Measurements from ENCODE around the gene WDR11.

WDR11 gene

GRCh38 chr10:120931423-120931822 is 80.3 kb downstream of the WDR11 start:
- Histone ChIP-seq H3K4me1 (no peaks in the 10 kb centered on the region), H3K36me3 (ENCODE audit: control insufficient read depth, insufficient read depth, low read length) (no peaks in the 10 kb centered on the region), H3K9ac (no peak overlapping the region), H3K79me2 (no peaks in the 10 kb centered on the region), H3K9me3 (ENCODE audit: control insufficient read depth, low read length) (no peaks in the 10 kb centered on the region), H3K27me3 (ENCODE audit: control insufficient read depth, insufficient read depth, low read length) (no peaks in the 10 kb centered on the region), H3K4me3 (ENCODE audit: low read depth, low read length) (no peak overlapping the region), H3K27ac (no peak overlapping the region), H2AFZ (no peak overlapping the region), H3K4me2 (ENCODE audit: low read length) (no peak overlapping the region)
- no peak for TF ChIP-seq CTCF (IDR thresholded peaks at IDR 0.05)

- H3K9me3 ChIP-seq (ENCODE audit: control insufficient read depth, low read length), result no peaks in the 10 kb centered on the region
- no peak overlapping the region for H3K27ac ChIP-seq
- no peak overlapping the region for H3K9ac ChIP-seq
- H2AFZ ChIP-seq, result no peak overlapping the region
- TF ChIP-seq CTCF (IDR thresholded peaks at IDR 0.05), result no peak
- H3K27me3 ChIP-seq (ENCODE audit: control insufficient read depth, insufficient read depth, low read length), result no peaks in the 10 kb centered on the region
- H3K4me3 ChIP-seq (ENCODE audit: low read depth, low read length), result no peak overlapping the region
- H3K79me2 ChIP-seq, result no peaks in the 10 kb centered on the region
- H3K4me1 ChIP-seq, result no peaks in the 10 kb centered on the region
- H3K36me3 ChIP-seq (ENCODE audit: control insufficient read depth, insufficient read depth, low read length), result no peaks in the 10 kb centered on the region
- H3K4me2 ChIP-seq (ENCODE audit: low read length), result no peak overlapping the region
Measured at GRCh38 chr10:120931999-120932398, 80.8 kb downstream of the WDR11 start.

GRCh38 chr10:120938822-120939221 is 87.7 kb downstream of the WDR11 start:
- TF ChIP-seq CTCF (IDR thresholded peaks at IDR 0.05), result no peak
- no peaks in the 10 kb centered on the region for H3K79me2 ChIP-seq
- no peaks in the 10 kb centered on the region for H3K9me3 ChIP-seq (ENCODE audit: control insufficient read depth, low read length)
- H3K27me3 ChIP-seq (ENCODE audit: control insufficient read depth, insufficient read depth, low read length), result no peaks in the 10 kb centered on the region
- no peak overlapping the region for H3K9ac ChIP-seq
- H3K27ac ChIP-seq, result no peak overlapping the region
- H3K36me3 ChIP-seq (ENCODE audit: control insufficient read depth, insufficient read depth, low read length), result no peaks in the 10 kb centered on the region
- H3K4me1 ChIP-seq, result no peaks in the 10 kb centered on the region
- no peak overlapping the region for H3K4me2 ChIP-seq (ENCODE audit: low read length)
- H3K4me3 ChIP-seq (ENCODE audit: low read depth, low read length), result no peak overlapping the region
- H2AFZ ChIP-seq, result no peak overlapping the region

- no peaks in the 10 kb centered on the region for H3K79me2 ChIP-seq
- no peak for TF ChIP-seq CTCF (IDR thresholded peaks at IDR 0.05)
Measured at GRCh38 chr10:120940299-120940900, 89.2 kb downstream of the WDR11 start.

GRCh38 chr10:120941501-120941900 is 90.3 kb downstream of the WDR11 start:
- H3K36me3 ChIP-seq (ENCODE audit: control insufficient read depth, insufficient read depth, low read length), result no peaks in the 10 kb centered on the region
- H3K4me3 ChIP-seq (ENCODE audit: low read depth, low read length), result no peak overlapping the region
- H3K27ac ChIP-seq, result no peak overlapping the region
- H2AFZ ChIP-seq, result no peak overlapping the region
- H3K4me1 ChIP-seq, result no peaks in the 10 kb centered on the region
- TF ChIP-seq CTCF (IDR thresholded peaks at IDR 0.05), result no peak
- no peaks in the 10 kb centered on the region for H3K79me2 ChIP-seq
- H3K9ac ChIP-seq, result no peak overlapping the region
- no peak overlapping the region for H3K4me2 ChIP-seq (ENCODE audit: low read length)
- no peaks in the 10 kb centered on the region for H3K9me3 ChIP-seq (ENCODE audit: control insufficient read depth, low read length)
- H3K27me3 ChIP-seq (ENCODE audit: control insufficient read depth, insufficient read depth, low read length), result no peaks in the 10 kb centered on the region

More at GRCh38 chr10:120940299-120940900, 89.2 kb downstream of the WDR11 start:
- Histone ChIP-seq H3K9me3 (ENCODE audit: control insufficient read depth, low read length) (no peaks in the 10 kb centered on the region), H3K4me2 (ENCODE audit: low read length) (no peak overlapping the region), H3K4me3 (ENCODE audit: low read depth, low read length) (no peak overlapping the region), H3K27me3 (ENCODE audit: control insufficient read depth, insufficient read depth, low read length) (no peaks in the 10 kb centered on the region), H3K4me1 (no peaks in the 10 kb centered on the region), H2AFZ (no peak overlapping the region), H3K27ac (no peak overlapping the region), H3K36me3 (ENCODE audit: control insufficient read depth, insufficient read depth, low read length) (no peaks in the 10 kb centered on the region), H3K9ac (no peak overlapping the region)

Measured in parathyroid adenoma (tissue), 2 donors.